ENCODE results near the gene LSM14B.
A peak's percentile ranks its signal among the peaks of the same experiment; 100 is the strongest.

LSM14B gene

GRCh38 chr20:62164879-62165761, 42.8 kb downstream of the LSM14B start:
- no peak for DNase-seq

- no peak for DNase-seq
Measured at GRCh38 chr20:62165762-62166399, 43.6 kb downstream of the LSM14B start.

GRCh38 chr20:62167474-62167873, 45.2 kb downstream of the LSM14B start:
- DNase-seq, result no peak

- no peak for DNase-seq
Measured at GRCh38 chr20:62168061-62168460, 45.8 kb downstream of the LSM14B start.

GRCh38 chr20:62168890-62169435, 46.7 kb downstream of the LSM14B start:
- DNase-seq, result no peak

GRCh38 chr20:62170536-62170935, 48.3 kb downstream of the LSM14B start:
- no peak for DNase-seq

- no peak for DNase-seq
Measured at GRCh38 chr20:62171245-62171644, 49.0 kb downstream of the LSM14B start.

GRCh38 chr20:62172666-62173065, 50.4 kb downstream of the LSM14B start:
- no peak for DNase-seq

- no peak for DNase-seq
Measured at GRCh38 chr20:62174021-62174804, 51.9 kb downstream of the LSM14B start.

GRCh38 chr20:62174870-62175624, 52.8 kb downstream of the LSM14B start:
- no peak for DNase-seq

- no peak for DNase-seq
Measured at GRCh38 chr20:62175711-62176110, 53.4 kb downstream of the LSM14B start.

GRCh38 chr20:62176866-62177265, 54.6 kb downstream of the LSM14B start:
- DNase-seq, result no peak

- no peak for DNase-seq
Measured at GRCh38 chr20:62177307-62177706, 55.0 kb downstream of the LSM14B start.

- DNase-seq, result no peak
Measured at GRCh38 chr20:62178316-62179161, 56.3 kb downstream of the LSM14B start.

- DNase-seq, result no peak
Measured at GRCh38 chr20:62179162-62179504, 56.9 kb downstream of the LSM14B start.

GRCh38 chr20:62181808-62182207, 59.5 kb downstream of the LSM14B start:
- DNase-seq, result no peak

GRCh38 chr20:62182469-62183425, 60.5 kb downstream of the LSM14B start, which contains the start of gene MTG2:
Gene MTG2, plus strand, starts transcription at chr20:62183028. Its CDS starts 10,393 bp downstream, at chr20:62193421.
- peak; percentile 93 for DNase-seq

GRCh38 chr20:62183426-62184142, 61.3 kb downstream of the LSM14B start:
- DNase-seq, result no peak

Data from CD4-positive, alpha-beta T cell treated with Interleukin-4 for 4 hours (primary cell).